GM19240 (cell line): ENCODE data around the gene ZNF317.

Experiments
- DNase-seq: peaks from one replicate; pipeline ENCODE4 v3.0.0; 2011; ENCODE audit warnings: low spot score; ENCODE audit not compliant: insufficient read length

The ZNF317 gene

DNA sequence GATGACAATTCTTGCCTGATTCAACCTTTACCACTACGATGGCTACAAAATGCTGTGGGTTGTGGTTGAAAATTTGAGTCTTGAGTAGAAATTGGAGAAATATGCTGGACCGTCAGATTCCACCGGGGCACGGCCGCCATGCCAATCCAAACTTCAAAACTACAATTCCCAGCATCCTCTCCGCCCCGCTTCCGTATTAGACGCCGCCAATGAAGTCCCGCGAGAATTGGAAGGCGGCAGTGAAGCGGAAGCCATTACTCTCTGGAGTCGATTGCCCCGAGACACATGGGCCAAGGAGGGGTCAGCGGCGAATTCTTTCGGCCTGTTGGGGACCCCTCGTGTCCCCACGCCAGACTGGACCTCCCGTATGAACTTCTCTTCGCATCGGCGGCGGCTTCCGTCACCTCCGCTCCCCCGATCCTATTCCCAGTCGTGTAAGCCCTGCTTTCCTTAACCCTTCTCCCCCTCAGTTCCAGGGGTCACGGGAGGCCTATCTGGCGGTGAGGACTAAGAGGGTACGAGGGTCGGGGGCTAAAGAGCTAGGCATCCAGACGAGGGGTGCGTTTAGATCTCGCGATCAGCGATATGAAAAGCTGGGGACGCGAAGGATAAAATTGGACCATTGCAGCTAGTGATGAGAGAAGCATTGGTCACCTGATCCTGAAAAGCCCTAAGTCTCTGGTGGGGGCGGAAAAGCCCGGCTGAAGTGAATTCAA is at the start of gene ZNF317:
Gene ZNF317, plus strand, starts transcription at position 239 of the 716 bp plus-strand sequence. CDS start 15,620 bp downstream, outside the sequence.
- peak; percentile 87 for DNase-seq

DNA sequence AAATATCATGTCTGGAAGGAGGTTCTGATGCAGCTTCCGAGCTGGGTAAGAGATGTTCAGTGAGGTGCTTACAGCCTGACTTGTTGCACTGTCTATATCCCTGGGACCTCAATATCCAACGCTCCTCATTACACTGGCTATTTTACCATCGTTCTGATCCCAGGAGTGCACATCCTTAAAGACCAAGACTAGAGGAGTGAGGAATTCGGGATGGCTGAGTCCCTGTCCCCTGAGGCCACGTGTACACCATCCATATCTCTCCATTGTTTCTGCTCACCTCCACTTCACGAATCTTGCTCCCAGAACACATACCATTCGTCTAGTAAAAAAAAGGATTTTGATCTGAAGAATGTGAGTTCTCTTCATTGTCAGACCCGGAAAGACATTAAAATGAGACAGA is 32.8 kb upstream of the ZNF317 start, which contains the start of gene OR7G2:
Gene OR7G2, minus strand, starts transcription at position 101 of the 400 bp plus-strand sequence. CDS start 4,232 bp downstream, outside the sequence.
- DNase-seq = no peak

DNA sequence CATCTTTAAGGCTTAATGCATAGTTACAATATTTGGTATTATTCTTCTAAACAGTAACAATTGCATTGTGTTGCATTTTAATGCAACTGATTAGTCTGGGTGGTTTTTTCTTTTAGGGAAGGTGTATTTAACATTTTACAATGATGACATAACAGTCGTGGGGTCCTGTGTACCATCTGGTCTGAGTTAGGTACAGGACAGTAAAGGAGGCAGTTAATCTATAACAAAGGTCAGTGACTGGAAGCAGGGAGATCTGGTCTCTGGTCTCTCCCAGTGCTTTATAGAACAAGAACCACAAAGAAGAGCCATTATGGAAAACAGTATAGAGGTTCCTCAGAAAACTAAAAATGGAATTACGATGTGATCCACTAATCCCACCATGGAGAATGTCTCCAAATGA is 30.2 kb upstream of the ZNF317 start:
- no peak for DNase-seq

DNA sequence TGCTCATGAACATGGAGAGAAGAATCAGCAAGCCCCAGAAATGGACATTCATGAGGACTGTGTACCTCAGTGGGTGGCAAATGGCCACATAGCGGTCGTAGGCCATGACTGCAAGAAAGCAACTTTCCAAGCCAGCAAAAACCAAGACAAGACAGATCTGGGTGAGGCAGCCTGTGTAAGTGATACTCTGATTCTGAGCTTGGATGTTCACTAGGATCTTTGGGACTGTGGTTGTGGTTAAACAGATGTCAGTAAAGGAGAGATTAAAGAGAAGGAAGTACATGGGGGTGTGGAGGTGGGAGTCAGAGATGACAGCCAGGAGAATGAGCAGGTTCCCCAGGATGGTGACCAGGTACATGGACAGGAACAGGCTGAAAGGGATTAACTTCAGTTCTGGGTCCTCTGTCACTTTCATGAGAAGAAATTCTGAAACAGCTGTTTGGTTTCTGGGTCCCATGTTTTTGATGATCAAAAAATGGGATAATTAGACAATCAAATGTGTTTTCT is 24.8 kb upstream of the ZNF317 start, which contains the start of gene OR7G1:
Gene OR7G1, minus strand, starts transcription at position 457 of the 507 bp plus-strand sequence. Its CDS starts 0 bp downstream, at position 457.
- no peak for DNase-seq

DNA sequence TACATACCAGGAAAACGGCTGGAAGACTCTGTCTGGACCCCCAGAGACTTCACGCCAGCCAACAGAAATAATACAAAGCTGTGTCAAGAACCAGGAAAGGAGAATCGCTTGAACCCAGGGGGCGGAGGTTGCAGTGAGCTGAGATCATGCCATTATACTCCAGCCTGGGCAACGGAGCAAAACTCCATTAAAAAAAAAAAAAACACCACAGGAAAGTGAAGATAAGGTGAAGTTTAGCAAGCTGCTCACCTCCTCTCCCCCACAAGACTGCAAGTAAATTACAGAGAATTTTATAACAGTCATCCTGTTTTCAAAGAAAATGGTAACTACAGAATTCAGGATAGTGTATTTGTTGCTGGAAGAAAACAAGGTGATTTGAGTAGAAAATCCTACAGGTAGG is 23.6 kb upstream of the ZNF317 start:
- no peak for DNase-seq

DNA sequence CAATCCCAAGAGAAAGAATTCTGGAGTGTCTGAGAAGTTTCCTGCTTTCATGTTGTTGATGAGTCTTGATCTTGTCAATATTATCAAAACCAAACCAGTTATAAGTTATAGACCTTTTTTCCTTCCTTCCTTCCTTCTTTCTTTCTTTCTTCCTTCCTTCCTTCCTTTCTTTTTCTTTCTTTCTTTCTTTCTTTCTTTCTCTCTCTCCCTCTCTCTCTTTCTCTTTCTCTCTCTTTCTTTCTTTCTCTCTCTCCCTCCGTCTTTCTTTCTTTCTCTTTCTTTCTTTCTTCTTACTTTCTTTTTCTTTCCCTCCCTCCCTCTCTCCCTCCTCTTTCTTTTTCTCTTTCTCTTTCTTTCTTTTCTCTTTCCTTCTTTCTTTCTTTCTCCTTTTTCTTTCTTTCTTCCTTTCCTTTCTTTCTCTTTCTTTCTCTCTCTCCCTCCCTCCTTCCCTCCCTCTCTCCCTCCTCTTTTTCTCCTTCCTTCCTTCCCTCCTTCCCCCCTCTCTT is 13.2 kb upstream of the ZNF317 start, which contains the start of gene OR7G3:
Gene OR7G3, minus strand, starts transcription at position 51 of the 506 bp plus-strand sequence. Its CDS starts 0 bp downstream, at position 51.
- no peak for DNase-seq

DNA sequence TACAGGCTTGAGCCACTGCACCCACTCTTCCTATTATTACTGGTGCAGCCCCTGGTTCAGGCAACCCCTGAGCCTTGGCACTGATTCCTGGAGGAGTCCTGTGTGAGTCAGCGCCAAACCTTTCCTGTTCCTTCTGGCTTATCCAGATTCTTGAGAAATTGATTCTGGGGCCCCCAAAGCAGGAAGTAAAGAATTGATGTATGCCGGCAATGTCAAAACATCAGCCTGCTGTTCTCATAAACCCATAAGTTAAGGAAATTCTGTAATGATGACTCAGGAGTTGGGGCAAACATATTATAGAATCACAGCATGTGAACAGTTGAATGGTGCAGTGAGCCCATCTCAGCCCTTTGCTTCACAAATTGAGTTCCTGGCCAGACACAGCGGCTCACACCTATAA is 12.0 kb upstream of the ZNF317 start:
- DNase-seq = no peak

DNA sequence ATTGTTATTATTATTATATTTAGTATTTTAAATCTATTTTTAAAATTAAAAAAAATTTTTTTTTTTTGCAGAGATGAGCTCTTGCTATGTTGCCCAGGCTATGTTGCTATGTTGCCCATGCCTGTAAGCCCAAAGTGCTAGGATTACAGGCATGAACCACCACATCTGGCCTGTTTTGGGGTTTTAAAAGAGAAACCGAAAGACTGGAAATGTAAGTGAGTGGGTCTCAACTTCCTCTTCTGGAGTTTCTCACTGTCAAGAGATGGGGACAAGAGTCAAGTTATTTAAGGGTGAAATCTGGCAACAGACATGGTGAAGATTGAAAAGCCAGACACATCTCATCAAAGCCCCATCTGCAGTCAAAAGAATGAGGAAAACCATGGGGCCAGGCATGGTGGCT is 9.2 kb upstream of the ZNF317 start:
- no peak for DNase-seq

DNA sequence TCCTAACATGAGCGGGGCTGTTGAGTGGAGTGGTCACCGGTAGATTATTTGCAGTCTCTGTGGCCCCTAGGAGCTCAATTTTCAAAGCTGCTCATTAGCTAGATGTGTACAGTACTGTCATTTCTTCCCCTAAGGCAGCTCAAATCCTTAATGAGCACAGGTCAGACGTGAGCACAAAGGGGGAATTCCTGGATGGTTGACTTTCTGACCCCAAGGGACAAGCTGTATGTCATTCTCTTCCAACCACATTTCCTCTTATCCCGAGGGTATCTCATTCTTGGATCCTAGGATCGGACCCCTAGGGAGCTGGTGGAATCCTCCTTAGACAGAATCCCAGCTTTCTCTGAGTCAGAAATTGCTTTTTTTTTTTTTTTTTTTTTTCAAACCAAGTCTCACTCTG is 7.8 kb upstream of the ZNF317 start:
- DNase-seq = no peak

DNA sequence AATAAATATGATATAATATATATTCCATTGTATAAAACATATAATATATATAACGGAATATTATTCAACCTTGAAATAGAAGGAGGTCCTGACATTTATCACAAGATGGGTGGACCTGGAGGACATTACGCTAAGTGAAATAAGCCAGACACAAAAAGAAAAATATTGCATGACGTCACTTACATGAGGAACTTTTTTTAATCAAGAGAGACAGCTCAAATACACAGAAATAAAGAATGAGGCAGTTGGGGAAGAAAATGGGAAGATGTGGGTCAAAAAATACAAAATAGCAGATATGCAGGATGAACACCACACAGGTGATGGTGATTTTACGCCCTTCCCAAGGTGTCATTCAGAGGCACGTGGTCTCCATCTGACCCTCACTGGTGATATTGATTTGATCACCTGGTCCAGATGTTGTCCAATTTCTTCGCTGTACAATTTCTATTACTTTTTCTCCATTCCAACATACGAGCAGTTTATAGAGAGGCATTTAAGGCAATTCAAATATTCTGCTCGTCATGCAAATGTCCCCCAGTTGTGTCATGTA is 513 bp upstream of the ZNF317 start:
- no peak for DNase-seq

DNA sequence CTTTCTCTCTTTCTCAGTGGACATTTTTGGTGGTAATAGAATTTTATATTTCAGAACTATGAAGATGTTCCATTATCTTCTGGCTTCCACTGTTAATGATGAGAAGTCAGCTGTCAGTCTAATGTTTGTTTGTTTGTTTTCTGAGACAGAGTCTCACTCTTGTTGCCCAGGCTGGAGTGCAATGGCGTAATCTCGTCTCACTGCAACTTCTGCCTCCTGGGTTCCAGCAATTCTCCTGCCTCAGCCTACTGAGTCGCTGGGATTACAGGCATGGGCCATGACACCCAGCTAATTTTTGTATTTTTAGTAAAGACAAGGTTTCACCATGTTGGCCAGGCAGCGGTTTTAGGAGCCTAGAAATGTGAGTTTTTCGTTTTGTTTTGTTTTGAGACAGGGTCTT is 4.7 kb downstream of the ZNF317 start:
- DNase-seq = no peak

DNA sequence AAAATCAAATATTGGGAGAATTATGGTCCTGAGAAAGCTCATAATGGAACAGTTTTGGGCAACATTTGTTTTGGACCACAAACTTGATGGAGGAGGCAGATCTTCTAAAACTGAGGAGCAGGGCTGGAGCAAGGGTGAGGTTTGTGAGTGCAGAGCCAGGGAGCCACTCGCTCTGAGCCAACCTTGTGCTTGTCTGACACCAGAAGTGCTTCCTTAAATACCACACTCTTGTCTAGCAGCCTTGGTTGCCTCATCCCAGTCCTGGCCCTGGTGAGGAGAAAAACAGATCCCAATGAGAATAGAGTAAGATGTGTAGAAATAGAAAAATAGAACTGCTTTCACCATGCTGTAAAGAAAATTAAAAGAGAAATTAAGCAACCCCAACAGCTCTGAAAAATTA is 6.7 kb downstream of the ZNF317 start:
- no peak for DNase-seq

DNA sequence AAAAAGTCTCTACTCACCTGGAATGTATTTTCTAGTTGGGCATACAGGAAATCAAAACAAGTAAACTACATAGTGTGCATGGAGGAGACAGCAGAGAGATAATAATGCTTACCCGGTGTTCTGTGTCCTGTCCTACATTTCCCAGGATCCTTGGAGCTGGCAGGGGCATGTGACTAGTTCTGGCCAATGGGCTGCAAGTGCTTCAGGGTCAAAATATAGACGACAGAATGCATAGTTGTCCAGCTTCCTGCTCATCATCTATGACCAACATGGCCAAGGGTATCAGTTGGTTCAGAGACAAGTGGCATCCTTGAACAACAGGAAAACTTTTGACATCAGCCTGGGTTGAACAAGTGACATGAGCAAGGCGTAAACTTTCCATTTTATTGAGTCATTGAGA is 8.5 kb downstream of the ZNF317 start:
- no peak for DNase-seq

DNA sequence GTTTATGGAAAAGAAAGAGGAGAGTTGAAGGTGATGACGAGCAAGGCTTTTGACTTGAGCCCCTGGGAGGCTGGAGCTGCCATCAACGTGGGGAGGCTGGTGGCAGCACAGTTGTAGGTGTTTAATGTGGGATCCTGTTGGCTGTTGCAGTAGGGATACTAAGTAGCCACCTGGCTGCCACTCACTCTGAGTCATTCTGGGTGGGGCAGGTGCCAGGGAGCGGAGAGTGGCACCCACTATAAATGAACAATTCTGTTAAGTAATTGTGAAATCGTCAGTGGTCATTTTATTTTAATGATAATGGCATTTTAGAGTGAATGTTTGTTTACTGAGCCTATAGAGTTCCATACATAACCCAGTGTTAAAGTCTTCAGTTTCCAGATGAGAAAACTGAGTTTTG is 9.8 kb downstream of the ZNF317 start:
- no peak for DNase-seq

DNA sequence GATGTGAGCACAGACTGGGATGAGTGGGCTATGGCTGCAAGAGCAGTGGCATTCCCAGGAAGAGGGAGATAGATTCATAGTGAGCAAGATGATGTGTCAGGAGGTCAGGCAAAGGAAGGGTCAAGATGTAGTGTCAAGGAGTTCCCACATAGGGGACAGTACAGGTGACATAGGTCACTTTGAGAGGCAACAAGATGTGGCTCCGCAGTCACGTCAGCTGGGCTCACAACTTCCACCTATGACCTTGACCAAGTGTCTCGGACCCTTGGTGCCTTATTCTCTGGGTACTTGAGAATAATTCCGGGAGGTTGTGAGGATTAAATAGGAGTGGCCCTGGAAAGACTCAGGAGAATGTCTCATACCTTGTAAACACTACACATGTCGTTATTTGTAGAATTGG is 10.5 kb downstream of the ZNF317 start:
- DNase-seq = no peak

DNA sequence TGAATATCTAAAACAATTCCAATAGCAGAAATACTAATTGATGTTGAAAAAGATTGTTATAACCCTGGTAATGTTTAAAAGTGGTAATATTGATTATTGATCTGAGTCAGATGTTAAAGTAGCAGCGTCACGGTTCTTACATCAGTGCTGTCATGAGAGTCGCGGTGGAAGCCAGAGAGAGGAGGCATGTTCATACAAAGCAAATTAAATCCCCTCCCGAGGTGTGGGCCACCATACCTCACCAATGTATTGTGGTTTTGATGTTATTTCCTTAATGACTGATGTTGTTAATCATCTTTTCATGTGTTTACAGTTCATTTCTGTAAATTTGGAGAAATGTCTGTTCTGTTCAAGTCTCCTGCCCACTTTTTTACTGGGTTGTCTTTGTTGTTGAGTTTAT is 11.2 kb downstream of the ZNF317 start:
- DNase-seq = no peak

DNA sequence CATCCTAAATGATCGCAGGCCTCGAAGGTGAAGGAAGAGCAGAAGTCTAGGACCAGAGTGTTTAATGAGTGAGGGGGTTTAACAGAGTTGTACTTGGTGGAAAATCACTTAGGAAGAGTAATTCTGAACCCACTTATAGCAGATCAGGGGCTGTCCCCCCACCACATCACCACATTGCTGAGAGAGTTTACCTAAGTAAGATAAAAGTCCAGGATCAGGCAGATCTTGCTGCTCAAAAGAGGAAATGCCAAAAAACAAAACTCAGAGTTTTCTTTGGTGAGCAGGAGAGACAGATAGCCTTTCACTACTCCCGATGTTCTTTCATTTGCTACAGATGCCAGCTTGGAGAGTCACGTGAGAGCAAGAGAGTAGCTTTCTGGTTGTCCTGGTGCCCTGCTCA is 15.4 kb downstream of the ZNF317 start:
- DNase-seq = no peak

DNA sequence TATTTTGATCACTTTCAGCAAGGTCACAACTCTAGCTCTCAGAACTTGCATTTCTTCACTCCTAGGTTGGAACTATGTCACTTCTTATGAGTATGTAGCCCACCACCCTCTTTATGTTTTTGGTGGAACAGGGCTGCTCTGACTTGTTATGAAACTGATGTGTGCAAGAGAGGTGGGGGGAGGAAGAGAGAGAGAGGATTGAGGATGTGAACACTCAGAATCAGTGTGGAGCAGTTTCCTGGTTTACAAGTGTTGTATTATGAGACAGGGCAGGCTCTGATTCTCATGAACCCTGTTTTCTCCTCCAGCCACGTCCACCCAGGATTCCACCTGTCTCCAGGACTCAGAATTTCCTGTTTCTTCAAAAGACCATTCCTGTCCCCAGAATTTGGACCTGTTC is 16.1 kb downstream of the ZNF317 start:
- no peak for DNase-seq

DNA sequence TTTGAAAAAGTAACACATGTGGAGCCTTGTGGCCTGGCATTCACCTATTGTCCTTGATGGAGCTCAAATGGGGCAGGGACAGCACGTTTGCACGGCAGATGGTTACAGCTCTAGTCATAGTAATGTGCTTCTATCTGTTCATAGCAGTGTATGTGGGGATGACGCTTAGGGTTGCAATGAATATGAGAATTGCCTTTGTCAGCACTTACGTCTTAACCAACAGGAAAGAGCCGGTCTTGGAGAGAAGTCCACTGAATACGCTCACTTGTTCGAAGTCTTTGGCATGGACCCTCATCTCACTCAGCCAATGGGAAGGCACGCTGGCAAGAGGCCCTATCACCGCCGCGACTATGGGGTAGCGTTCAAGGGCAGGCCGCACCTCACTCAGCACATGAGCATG is 19.7 kb downstream of the ZNF317 start:
- no peak for DNase-seq

DNA sequence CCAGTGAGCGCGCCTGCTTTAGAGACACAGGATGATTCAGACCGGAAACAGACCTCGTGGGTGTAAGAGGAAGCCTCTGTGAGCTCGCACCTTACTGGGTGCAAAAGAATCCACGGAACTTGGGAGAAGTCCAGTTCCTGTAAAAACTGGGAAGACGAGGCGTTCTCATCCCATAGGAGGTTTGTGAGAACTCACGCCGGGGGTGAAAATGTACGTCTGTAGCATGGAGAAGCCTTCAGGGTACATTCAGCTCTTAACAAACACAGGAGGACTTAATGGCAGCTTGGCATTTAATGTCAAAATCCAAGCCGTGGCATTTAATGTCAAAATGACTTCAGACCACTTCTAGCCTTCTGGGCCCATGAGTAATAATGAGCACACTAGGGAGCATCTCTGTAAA is 21.2 kb downstream of the ZNF317 start:
- DNase-seq = no peak

DNA sequence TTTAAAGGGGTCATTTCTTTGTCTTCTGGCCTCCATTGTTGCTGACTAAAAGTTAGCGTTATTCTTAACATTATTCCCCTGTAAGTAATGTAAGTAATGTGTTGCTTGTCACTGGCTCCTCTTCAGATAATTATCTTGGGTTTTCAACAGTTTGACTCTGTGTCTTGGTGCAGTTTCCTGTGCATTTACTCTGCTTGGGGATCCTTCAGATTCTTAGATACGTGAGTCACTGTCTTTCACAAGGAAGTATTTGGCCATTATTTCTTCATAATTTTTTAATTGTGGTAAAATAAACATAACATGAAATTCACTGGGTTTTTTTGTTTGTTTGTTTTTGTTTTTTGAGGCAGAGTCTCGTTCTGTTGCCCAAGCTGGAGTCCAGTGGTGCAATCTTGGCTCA is 25.1 kb downstream of the ZNF317 start:
- DNase-seq = no peak

DNA sequence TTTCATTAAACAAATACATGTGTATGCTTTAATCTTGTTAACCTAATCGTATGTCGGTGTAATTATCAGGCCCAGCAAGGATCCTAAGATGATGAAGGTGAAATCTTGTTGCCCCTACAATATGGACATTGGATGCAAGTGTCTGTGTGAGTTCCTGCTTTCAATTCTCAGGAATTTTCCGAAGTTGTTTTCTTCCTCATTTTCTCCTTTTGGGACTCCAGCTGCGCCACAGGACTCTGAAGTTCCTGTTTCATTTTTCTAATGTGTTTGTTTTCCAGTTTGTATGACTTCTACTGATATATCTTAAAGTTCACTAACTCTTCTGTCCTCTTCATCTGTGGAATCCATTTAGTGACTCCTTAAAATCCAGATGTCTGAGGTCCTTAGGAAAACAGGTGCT is 26.6 kb downstream of the ZNF317 start:
- DNase-seq = no peak
